CD4-positive, alpha-beta T cell treated with Interleukin-1 beta for 1 hour (primary cell): ENCODE results near the gene APOL6.
"Not testable (repeated sequence)": the region's sequence is repeated elsewhere in the genome, so short reads cannot be mapped to it uniquely, and the experiment has no call there.

Source experiments
- DNase-seq, 2 donors: peaks; one replicate each; pipeline ENCODE4 v3.0.0-alpha.2; 2020 to 2022

The APOL6 gene

GRCh38 chr22:35681454-35682052 lies 33.3 kb downstream of the APOL6 start:
- no peak for DNase-seq

DNA sequence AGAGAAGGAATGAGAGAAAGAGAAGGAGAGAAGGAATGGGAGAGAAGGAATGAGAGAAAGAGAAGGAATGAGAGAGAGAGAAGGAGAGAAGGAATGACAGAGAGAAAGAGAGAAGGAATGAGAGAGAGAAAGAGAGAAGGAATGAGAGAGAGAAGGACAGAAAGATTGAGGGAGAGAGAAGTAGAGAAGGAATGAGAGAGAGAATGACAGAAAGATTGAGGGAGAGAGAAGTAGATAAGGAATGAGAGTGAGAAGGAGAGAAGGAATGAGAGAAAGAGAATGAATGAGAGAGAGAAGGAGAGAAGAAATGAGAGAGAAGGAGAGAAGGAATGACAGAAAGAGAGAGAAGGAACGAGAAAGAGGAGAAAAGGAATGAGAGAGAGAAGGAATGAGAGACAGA lies 35.3 kb downstream of the APOL6 start:
- DNase-seq, result no peak

DNA sequence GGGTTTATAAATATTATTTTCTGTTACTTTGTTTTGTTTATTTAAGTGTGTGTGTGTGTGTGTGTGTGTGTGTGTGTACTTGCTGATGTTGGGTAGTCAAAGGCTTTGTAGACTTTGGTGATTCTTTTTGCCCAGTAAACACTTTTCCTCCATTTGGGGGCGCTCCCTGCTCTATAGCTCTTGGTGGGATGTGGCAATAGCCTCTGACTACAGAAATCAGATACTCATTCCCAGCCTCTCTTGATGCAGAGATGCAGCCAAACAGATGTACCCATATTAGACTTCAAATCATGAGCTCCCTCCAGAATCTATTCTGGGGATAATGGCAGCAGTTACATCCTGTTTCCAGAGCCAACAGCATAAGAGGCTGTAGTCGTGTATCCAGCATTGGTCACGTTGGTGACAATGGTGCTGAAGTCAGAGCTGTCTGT lies 36.0 kb downstream of the APOL6 start:
- DNase-seq, result no peak

- no peak for DNase-seq
Measured at GRCh38 chr22:35684732-35685131, 36.5 kb downstream of the APOL6 start.

GRCh38 chr22:35685731-35686130 lies 37.5 kb downstream of the APOL6 start:
- no peak for DNase-seq

- no peak for DNase-seq
Measured at GRCh38 chr22:35686298-35686697, 38.1 kb downstream of the APOL6 start.

DNA sequence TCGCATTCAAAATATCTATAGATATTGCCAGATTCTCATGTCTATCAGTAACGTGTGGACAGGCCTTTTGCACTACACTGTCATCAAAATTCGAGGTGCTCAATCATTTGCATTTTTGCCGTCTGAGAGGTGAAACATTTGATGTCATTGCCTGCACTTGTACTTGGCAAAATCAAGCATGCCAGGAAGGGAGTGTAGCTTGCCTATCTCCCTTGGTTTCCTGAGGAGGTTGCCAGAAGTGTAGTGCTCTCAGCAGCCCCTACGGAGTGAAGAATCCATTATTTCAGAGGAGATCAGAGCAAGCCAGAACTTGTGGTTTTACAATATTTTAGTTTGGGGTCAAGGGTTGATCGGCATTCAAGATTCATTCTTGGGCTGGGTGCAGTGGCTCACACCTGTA lies 39.2 kb downstream of the APOL6 start:
- no peak for DNase-seq

- DNase-seq, result no peak
Measured at GRCh38 chr22:35688913-35689675, 40.8 kb downstream of the APOL6 start.

DNA sequence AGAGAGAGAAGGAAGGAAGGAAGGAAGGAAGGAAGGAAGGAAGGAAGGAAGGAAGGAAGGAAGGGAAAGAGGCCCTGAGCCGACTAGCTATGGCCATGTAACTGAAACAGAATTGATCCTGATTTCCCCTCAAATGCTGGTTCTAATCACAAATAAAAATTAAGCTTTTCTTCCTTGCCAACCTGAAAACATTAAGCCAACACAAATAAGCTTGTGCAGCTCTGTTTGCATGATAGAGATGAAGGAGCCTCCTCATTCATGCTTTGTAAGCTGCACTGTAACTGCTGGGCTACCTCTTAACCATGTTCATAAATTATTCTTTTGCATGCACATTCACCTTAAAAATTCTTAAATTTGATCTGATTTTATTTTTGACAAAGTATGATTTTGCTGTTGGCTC lies 41.8 kb downstream of the APOL6 start:
- no peak for DNase-seq

- DNase-seq, result no peak
Measured at GRCh38 chr22:35695202-35695601, 47.0 kb downstream of the APOL6 start.

DNA sequence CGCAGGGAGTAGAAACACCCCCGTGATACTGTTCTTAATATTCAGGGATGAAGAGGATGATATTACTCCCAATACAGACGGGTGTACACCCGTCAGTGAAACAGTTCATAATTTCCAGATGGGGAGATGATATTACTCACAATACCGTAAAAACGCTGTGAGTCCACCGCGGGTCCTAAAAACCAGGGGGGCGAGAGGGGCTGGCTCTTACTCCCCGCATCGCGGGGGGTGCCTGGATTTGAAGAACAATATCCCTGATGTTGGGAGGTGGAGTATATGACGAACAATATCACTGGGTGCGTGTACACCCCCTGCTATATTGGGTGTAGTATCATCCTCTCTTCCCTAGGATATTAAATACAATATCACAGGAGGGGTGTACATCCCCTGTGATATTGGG lies 48.9 kb downstream of the APOL6 start:
- no peak for DNase-seq

DNA sequence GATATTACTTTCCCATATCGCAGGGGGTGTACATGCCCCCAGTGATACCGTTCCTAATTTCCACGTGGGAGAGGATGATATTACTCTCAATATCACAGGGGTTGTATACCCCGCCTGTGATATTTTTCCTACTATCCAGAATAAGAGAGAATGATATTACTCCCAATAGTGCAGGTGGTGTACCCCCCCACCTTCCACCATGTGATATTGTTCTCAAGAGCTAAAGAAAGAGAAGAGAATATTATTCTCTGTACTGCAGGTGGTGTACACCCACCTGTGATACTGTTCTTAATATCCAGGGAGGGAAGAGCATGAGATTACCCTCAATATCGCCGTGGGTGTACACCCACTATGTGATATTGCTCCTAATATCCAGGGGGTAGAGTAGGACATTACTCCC lies 51.6 kb downstream of the APOL6 start:
- DNase-seq, result not testable (repeated sequence)

DNA sequence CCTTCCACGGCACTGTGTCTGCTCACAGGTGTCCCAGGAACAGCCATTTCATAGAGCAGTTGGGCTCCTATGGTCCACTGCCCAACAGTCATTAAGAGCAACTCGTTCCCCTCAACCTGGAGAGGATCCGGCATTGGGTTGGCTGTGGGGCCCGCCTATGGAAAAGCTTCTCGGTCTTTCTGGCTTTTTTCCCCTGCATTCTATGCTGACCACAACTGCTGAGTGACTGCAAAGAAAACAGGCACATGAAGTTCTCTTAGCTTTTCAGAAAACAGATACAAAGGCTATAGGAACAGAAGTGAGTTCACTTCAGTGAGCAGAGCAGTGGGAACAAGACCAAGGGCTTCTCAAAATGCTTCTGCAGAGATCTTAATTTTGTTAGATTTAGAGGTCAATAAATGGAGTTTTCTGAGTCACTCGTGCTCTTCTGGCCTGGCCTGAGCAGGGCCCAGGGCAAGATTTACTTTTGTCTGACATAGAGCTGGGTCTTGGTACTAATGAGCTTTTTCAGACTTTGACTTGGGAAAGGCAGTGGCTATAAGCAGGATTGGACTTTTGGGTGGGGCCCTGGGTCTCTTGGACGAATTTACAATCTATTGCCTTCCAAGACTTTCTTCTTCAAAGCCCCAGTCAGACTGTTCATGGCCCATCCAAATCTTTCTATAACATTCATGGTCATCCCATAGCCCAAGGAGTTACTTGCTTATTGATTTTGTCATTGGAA lies 55.8 kb downstream of the APOL6 start:
- DNase-seq, result no peak

- no peak for DNase-seq
Measured at GRCh38 chr22:35705141-35705540, 56.9 kb downstream of the APOL6 start.

DNA sequence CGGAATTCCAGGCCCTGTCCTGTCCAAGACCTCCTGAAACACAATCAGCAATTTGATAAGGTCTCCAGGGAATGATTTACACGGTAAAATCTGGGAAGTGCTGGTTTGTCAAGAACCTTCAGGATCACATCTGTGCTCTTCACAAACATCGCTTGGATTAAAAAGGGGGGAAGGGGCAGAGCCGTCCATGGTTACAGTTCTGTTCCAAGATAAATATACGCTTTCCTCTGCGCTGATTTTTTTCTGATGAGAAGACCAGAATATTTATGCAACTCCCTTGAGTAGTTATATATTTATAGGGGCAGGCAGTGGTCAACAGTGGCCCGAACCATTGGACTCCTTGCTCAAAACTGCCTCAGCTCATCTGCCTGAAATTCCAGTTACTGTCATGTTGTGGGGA lies 60.2 kb downstream of the APOL6 start:
- no peak for DNase-seq

GRCh38 chr22:35708917-35709316 lies 60.7 kb downstream of the APOL6 start:
- DNase-seq, result no peak

DNA sequence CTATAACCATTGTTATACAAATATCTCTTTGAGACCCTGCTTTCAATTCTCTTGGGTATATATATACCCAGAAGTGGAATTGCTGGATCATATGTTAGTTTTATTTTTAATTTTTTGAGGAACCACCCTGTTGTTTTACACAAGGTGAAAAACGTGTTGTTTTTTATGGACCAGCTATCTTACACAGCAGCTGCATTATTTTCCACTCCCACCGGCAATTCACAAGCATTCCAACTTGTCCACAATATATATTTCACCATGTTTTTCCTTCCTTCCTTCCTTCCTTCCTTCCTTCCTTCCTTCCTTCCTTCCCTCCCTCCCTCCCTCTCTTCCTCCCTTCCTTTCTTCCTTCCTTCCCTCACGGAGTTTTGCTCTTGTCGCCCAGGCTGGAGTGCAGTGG lies 63.1 kb downstream of the APOL6 start:
- no peak for DNase-seq

- DNase-seq, result no peak
Measured at GRCh38 chr22:35712672-35713071, 64.4 kb downstream of the APOL6 start.

GRCh38 chr22:35717572-35717971 lies 69.3 kb downstream of the APOL6 start, which contains the start of gene APOL5:
TSS of gene APOL5 (plus strand) at chr22:35717872. CDS start at chr22:35717872, 0 bp downstream.
- no peak for DNase-seq
